ENCODE data around the gene MPHOSPH9.

DNA sequence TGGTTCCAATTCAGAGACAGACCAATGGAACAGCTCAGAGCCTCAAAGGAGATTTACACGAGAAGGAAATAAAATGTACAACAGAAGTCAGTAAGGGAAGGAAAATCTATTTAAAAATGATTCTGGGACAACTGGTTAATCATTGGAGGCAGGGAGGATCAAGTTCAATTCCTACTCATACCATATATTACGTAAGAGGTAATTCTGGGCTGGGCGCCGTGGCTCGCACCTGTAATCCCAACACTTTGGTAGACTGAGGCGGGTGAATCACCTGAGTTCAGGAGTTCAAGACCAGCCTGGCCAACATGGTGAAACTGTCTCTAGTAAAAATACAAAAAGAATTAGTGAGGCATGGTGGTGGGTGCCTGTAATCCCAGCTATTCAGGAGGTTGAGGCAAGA is 45.3 kb downstream of the MPHOSPH9 start:
- TF ChIP-seq POLR2AphosphoS5 (IDR thresholded peaks at IDR 0.05; ENCODE audit: low read depth, low read length) (no peak), TCF7L2 (IDR thresholded peaks at IDR 0.05; ENCODE audit: low read depth, low read length) (no peak), SIN3A (IDR thresholded peaks at IDR 0.05; ENCODE audit: borderline replicate concordance, insufficient read depth, low read depth, low read length) (no peak)
- TF ChIP-seq, protein P1, sequence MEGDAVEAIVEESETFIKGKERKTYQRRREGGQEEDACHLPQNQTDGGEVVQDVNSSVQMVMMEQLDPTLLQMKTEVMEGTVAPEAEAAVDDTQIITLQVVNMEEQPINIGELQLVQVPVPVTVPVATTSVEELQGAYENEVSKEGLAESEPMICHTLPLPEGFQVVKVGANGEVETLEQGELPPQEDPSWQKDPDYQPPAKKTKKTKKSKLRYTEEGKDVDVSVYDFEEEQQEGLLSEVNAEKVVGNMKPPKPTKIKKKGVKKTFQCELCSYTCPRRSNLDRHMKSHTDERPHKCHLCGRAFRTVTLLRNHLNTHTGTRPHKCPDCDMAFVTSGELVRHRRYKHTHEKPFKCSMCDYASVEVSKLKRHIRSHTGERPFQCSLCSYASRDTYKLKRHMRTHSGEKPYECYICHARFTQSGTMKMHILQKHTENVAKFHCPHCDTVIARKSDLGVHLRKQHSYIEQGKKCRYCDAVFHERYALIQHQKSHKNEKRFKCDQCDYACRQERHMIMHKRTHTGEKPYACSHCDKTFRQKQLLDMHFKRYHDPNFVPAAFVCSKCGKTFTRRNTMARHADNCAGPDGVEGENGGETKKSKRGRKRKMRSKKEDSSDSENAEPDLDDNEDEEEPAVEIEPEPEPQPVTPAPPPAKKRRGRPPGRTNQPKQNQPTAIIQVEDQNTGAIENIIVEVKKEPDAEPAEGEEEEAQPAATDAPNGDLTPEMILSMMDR (IDR thresholded peaks at IDR 0.05), result no peak
- TF ChIP-seq, protein P2, sequence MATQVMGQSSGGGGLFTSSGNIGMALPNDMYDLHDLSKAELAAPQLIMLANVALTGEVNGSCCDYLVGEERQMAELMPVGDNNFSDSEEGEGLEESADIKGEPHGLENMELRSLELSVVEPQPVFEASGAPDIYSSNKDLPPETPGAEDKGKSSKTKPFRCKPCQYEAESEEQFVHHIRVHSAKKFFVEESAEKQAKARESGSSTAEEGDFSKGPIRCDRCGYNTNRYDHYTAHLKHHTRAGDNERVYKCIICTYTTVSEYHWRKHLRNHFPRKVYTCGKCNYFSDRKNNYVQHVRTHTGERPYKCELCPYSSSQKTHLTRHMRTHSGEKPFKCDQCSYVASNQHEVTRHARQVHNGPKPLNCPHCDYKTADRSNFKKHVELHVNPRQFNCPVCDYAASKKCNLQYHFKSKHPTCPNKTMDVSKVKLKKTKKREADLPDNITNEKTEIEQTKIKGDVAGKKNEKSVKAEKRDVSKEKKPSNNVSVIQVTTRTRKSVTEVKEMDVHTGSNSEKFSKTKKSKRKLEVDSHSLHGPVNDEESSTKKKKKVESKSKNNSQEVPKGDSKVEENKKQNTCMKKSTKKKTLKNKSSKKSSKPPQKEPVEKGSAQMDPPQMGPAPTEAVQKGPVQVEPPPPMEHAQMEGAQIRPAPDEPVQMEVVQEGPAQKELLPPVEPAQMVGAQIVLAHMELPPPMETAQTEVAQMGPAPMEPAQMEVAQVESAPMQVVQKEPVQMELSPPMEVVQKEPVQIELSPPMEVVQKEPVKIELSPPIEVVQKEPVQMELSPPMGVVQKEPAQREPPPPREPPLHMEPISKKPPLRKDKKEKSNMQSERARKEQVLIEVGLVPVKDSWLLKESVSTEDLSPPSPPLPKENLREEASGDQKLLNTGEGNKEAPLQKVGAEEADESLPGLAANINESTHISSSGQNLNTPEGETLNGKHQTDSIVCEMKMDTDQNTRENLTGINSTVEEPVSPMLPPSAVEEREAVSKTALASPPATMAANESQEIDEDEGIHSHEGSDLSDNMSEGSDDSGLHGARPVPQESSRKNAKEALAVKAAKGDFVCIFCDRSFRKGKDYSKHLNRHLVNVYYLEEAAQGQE (IDR thresholded peaks at IDR 0.05; ENCODE audit: insufficient read depth in 1 of 2, low read depth in 2 of 2, low read length in 1 of 2), result no peak
